Activated CD4-positive, alpha-beta T cell treated with anti-CD3 and anti-CD28 coated beads for 24 hours (primary cell): ENCODE data around the gene KLHL40.

Experiments used
- DNase-seq, 2 donors: peaks; one replicate each; pipeline ENCODE4 v3.0.0-alpha.2; 2020; ENCODE audit warnings: low read depth in 2 of 2

KLHL40 gene

DNA sequence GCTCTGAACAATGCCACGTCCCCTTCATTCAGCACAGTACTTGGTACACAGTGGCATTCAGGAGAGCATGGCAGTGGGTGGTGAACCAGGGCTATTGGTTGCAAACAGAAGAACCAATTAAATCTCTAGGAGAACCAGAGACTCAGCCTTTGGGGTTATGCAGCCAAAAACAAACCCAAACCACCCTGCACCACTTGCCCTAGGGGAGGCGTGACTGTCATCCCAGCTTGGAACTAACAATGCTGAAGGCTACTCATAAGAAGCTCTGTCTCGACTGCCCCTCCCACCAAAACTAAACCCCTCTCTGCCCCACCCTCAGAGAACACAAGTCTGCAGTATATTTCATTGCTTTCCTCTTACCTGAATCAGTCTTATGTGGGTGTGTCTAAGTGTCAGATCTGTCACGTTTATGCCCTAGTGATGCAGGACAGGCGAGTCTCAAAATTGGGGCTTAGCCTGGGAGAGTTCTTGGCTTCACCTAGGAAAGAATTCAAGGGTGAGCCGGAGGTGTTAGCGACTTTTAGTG lies 15.2 kb upstream of the KLHL40 start:
- DNase-seq = no peak

DNA sequence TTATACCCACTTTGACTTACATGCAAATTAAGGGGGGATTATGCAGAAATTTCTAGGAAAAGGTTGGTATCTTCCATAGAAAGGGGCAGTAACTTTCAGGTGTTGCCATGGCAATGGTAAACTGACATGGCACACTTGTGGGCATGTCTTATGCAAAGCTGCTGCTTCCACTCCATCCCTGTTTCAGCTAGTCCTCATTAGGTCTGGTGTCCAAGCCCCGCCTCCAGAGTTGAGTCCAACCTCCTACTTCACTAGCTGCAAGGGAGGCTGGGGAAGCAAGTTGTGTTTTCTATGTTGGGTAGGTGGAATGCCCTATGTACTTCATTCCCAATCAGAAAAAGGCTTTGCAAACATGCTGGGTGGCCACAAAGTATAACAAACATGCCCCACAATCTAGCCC lies 14.7 kb upstream of the KLHL40 start:
- no peak for DNase-seq

DNA sequence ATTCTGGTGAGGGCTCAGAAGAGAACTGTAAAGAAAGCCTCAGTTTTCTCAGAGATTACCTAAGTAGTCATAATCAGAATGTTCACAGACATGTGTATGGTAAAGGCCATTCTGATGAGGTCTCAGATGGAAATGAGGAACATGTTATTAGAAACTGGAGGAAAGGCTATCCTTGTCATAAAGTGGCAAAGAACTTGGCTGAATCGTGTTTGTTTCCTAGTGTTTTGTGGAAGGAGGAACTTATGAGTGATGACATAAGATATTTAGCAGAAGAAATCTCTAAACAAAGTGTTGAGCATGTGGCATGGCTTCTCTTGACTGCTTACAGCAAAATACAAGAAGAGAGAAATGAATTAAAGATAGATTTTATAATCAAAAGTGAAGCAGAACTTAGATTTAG lies 12.8 kb upstream of the KLHL40 start:
- DNase-seq = no peak

DNA sequence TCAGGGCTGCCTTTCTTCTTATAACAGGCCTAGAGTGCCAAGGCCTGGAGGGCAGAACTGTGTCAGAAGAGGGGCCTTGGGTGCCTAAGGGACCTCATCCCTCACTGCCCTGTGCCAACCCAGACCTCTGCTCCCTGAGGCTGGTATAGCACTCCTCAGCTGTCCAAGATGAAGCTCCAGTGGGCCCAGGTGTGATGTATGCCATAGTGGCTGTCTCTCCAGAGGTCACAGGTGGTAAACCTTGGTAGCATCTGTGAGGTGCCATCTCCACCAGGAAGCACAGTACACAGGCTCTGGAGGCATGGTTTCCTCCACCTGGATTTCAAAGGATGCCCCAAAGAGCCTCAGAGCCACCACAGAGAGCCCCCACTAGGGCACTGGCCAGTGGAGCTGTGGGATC lies 12.3 kb upstream of the KLHL40 start:
- DNase-seq = no peak

DNA sequence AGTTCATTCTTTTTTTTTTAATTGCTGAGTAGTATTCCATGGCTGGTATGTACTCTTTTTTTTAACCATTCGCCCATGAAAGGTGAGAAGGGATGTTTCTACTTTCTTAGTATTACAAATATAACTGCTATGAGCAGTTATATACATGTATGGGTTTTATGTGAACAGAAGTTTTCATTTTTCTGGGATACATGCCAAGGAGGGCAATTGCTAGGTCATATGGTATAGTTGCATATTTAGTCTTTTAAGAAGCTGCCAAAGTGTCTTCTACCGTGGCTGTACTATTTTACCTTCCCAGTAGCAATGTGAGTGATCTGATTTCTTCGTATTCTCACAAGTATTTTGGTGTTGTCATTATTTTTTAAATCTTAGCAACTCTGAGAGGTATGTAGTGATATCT lies 11.2 kb upstream of the KLHL40 start:
- DNase-seq = no peak

DNA sequence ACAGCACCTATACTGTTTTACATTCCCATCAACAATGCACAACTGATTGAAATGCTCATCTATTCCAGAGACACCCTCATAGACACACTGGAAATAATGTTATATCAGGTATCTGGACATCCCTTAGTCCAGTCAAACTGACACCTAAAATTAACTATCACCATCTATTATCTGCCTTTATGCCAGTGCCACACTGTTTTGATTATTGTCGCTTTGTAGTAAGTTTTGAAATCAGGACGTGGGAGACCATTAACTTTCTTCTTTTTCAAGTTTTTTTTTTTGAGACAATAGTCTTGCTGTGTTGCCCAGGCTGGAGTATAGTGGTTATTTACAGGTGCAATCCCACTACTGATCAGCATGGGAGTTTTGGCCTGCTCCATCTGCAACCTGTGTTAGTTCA lies 9.4 kb upstream of the KLHL40 start:
- no peak for DNase-seq

DNA sequence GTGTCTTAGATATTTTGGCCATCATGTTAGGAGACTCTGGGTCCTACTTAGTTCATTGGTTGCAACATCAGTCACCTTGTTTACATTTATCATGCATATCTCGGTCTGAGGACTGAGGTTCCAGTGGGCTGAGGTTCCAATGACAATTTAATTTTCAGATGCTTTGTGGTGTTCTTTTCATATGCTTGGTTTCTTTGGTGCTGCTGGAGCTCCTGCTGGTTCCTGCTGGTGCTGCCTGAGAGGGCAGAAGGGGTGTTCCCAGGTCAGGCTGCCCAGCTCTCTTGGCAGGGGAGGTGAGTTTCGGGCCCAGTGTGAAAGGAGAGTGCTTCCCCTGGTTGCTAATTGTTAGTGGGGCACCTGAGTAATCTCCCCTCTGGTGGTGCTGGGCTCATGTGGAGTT lies 6.9 kb upstream of the KLHL40 start:
- DNase-seq = no peak

DNA sequence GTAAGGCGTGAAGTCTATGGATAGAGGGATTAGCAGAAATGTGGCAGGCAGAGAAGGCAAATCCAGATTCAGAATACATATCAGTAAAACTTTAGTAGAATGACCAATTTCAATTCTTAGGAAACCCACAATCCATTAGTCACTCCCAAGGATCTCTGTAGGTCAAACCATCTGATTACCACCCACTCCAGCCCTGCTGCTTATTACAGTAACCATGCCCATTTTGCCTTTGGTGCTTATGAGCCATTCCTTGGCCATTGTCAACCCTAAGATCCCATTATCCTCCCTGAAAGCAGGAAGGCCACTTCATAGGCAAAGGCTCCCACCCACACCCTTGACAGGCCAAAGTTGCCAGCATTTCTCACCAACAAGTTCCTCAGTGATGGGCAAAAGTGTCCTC lies 5.1 kb upstream of the KLHL40 start:
- no peak for DNase-seq

DNA sequence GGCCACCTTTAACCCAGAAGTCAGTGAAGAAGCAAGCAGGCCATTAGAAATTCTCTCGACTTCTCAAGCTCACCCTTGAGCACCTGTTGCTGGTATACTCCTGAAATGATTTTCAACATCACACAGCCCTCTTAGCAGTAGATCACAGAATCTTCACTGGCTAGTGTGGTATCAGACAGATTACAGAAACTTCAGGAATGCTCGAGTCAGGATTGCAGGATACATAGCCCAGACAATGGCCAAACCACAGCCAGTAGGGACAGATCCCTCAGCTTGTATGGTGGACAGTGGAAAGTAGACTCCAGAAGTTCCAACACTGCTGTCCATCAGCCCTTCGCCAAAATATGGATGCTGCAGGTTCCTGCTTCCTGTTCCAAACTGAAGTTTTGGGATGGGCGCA lies 4.5 kb upstream of the KLHL40 start:
- DNase-seq = no peak

DNA sequence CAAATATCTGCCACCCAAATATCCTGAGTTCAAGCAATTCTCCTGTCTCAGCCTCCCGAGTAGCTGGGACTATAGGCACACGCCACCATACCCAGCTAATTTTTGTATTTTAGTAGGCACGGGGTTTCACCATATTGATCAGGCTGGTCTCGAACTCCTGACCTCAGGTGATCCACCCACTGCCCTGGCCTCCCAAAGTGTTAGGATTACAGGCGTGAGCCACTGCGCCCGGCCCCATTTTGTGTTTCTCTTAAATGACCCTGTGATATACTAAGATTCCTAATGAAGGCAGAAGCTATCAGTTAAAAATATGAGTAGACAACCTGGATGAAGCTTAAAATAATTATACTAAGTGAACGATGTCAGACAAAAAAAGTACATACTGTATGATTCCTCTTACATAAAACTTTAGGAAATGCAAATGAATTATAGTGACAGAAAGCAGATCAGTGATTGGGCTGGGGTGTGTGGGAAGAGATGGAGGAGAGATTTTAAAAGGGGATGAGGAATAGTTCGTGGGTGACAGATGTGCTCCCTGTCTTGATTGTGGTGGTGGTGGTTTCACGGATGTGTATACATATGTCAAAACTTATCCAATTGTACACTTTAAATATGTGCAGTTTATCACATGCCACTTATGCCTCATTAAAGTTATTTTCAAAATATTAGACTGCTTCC lies 3.8 kb upstream of the KLHL40 start:
- DNase-seq = no peak

DNA sequence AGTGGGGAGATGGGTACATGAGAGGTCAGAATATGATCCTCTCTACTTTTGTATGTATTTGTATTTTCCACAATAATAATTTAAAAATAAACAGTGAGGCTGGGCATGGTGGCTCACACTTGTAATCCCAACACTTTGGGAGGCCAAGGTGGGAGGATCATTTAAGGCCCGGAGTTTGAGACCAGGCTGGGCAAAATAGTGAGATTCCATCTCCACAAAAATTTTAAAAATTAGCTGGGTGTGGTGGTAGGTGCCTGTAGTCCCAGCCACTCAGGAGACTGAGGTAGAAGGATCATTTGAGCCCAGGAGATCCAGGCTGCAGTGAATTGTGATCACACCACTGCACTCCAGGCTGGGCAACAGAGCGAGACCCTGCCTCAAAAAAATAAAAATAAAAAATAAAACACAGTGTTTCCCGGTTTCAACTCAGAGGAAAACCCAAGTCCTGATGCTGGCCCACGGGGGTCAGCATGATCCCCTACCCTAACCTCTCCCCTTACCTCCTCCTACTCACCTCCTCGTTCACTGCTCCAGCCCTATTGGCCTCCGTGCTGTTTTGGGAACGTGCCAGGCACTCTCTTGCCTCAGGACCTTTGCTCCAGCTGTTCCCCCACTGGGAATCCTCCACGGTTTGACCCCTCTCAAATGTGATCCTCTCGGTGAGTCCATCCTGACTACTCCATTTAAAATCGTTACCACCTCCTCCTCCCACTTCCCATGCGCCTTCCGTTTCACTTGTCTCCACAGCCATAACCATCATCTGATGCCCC lies 2.9 kb upstream of the KLHL40 start:
- no peak for DNase-seq

DNA sequence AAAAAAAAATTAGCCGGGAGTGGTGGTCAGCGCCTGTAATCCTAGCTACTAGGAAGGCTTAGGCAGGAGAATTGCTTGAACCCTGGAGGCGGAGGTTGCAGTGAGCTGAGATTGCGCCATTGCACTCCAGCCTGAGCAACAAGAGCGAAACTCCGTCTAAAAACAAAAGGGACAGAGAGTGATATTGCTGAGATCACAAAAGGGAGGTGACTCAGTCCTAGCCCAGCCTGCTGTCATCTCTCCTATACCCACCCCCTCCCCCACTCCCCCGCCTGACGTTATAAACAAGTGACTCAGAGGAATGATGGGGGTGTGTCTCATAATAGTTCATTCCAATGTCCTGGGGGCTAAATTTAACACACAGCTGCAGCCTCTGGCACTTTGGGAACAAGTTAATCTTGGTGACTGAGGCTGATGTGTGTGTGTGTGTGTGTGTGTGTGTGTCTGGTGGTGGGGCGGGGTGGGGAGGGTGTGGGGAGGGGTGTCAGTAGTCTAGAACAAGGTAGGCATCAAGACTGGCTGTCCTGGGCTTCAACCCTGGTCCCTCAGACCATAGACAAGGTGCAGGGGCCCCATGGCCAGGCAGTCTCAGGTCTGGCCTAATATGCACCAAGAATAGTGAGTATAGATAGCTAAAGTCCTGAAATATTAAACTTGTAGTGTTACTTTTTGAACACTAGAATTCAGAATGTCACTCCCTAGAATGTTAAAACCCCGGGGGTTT lies 1.3 kb upstream of the KLHL40 start:
- DNase-seq = peak; percentile 37 to 38

DNA sequence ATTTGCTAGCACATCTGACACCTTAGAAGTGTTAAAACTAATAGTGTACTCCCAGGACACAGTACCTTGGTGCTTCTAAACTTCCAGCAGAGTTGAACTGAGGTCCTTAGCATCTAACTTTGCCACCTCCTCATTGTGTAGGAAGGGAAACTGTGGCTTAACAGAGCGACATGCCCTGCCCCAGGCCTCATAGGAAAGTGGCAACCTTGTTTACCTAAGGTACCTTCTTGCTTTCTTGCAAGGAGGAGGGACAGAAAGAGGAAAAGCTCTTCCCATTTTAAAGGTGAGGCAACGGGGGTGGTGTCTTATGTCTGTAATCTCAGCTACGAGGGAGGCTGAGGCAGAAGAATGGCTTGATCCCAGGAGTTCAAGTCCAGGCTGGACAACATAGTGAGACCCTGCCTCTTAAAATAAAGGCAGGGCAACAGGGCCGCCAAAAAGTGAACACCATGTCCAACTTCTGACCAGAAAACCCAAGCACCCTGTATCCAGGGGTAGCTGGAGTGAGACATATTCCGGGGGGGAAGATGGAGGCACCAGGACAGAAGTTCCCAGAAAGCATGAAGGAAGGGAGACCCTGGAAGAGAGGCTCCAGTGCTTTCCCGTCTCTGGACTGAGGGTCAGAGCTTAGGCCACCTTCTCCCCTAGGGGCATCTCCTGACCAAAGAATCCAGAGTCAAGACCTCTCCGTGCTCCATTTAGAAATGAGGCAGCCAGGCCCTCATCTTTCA lies 540 bp upstream of the KLHL40 start:
- DNase-seq = no peak

DNA sequence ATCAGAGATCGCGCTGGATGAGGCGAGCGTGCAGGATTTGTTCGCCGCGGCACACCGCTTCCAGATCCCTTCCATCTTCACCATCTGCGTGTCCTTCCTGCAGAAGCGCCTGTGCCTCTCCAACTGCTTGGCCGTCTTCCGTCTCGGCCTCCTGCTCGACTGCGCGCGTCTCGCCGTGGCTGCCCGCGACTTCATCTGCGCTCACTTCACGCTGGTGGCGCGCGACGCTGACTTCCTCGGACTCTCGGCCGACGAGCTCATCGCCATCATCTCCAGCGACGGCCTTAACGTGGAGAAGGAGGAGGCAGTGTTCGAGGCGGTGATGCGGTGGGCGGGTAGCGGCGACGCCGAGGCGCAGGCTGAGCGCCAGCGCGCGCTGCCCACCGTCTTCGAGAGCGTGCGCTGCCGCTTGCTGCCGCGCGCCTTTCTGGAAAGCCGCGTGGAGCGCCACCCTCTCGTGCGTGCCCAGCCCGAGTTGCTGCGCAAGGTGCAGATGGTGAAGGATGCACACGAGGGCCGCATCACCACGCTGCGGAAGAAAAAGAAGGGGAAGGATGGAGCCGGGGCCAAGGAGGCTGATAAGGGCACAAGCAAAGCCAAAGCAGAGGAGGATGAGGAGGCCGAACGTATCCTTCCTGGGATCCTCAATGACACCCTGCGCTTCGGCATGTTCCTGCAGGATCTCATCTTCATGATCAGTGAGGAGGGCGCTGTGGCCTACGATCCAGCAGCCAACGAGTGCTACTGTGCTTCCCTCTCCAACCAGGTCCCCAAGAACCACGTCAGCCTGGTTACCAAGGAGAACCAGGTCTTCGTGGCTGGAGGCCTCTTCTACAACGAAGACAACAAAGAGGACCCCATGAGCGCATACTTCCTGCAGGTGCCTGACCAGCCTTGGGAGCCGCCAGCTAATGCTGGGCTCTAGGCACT lies 819 bp downstream of the KLHL40 start:
- DNase-seq = no peak

DNA sequence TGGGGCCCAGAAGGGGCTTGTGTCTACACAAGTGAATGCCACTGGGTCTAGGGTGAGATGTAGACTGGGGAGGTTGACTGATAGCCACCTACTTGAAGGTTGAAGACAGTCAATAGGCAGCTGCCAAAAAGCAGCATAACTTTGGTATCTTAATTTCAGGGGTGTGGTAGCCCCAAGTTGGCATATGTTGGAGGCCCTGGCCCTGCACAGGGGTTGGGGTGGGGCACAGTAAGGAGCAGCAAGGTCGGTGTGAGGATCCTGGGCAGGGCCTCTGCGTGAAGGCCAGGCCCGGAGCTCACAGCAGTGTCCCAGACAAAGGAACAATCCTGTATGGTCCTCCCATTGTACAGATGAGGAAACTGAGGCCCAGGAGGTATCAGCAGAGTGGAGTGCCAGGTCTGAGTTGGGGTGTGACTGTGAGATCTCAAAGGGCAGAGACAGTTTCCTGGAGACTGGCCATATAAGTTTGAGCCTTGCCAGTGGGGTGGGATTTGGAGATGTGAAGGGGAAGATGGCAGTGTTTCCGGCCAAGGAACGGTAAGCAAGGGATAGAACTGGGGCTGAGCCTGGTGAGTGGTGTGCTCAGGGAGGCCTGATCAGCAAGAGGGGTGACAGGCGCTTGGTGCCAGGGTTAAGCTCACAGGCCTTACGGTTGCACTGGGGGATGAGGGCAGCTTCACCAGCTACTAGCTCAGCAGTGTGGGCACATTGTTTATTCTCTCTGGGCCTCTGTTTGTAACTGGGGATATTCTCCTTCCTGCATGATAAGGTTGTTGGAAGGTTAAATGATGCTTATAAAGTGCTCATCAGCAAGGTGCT lies 1.7 kb downstream of the KLHL40 start:
- no peak for DNase-seq

DNA sequence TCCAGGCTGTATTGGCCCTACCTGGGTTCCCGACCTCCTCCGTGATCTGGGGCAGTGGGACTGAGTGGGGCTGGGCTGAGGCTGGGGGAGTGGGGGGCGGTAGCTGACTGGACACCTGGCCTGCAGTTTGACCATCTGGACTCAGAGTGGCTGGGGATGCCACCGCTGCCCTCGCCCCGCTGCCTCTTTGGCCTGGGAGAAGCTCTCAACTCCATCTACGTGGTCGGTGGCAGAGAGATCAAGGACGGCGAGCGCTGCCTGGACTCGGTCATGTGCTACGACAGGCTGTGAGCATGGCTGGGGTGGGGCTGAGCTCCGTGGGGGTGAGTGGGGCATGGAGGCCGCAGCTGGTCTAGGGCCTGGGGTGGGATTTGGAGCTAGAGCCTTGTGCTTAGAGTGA lies 2.7 kb downstream of the KLHL40 start:
- no peak for DNase-seq

DNA sequence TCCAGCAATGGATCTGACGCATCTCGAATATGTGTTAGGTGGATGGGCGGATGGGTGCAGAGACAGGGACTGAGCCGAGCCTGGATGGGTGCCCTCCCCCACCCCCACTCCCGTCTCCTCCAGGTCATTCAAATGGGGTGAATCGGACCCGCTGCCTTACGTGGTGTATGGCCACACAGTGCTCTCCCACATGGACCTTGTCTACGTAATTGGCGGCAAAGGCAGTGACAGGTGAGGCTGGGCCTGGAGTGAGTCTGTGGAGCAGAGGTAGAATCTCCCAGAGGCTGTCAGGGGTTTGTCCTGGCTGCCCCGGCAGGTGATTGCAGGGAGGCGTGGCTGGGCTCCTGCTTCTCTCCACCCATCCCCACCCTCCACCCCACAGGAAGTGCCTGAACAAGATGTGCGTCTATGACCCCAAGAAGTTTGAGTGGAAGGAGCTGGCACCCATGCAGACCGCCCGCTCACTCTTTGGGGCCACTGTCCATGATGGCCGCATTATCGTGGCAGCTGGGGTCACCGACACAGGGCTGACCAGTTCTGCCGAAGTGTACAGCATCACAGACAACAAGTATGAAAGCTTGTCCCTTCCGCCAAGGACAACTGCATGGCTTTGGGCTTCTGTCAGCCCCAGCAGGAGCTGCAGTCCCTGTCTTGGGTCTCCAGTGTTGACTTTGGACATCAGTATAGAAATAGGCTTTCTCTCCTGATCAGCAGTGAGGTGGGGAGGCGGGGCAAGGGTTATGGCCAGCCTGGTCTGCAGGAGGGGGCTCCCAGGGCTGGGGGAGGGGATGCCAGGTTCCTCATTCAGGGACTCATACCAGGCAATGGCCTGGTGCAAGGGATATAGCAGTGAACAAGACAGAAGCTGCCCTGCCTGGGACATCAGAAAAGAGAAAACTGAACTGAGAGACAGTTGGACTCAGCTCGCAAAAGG lies 3.4 kb downstream of the KLHL40 start:
- no peak for DNase-seq

DNA sequence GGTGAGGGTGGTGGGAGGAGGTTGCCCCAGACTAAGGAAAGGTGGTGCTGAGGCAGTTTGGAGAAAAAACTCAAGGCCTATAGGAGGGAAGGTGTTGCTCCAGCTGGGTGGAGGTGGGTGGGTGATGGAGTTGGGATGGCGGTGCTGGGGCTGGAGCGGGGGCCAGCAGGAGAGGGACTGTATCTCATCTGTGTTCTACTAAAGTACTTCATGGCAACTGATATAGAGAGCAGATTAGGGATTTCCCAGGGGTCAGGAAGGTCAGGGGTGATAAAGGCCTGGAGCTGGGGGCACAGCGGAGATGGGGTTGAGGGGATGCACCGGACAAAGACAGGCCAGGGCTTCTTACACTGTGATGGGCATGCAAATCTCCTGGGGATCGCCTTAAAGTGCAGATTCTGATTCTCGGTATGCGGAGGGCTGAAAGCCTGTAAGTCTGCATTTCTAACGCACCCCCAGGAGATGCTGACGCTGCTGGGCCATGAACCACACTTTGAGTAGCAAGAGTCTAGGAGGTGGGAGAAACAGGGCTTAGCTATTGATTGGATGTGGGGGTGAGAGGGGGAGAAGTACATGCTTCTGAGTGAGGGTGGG lies 4.2 kb downstream of the KLHL40 start:
- no peak for DNase-seq

DNA sequence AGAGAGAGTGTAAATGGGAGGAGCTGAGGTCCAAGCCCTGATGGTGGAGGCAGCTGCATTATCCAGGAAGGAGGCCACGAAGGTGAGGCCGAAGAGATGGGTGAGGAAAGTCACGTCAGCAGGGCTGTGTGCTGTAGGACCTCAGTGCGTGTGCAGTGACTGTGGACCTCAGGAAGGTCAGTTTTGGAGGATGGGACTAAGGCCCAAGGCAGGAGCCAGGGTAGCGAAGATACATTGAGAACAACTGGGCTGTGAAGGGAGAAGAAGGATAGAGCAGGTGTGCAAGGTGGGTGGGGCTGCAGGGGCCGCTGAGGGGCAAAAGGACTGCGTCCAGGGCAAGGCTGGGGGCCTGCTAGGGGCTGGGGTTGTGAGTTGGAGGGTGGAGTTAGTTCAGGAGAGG lies 4.9 kb downstream of the KLHL40 start:
- DNase-seq = no peak
